Fibroblast of mammary gland (primary cell): ENCODE data around the gene TMPRSS6.

Source experiments
- DNase-seq: peaks from one replicate; pipeline ENCODE4 v3.0.0-alpha.2; 2010; ENCODE audit warnings: low read depth
- H3K4me3 ChIP-seq: 2 replicates; pipeline ENCODE4 v1.5.1; 2011; ENCODE audit warnings: low read depth, mild to moderate bottlenecking, low read length, moderate library complexity; ENCODE audit not compliant: control insufficient read depth
- TF ChIP-seq, protein P1 (sequence below): conservative IDR thresholded peaks from 2 replicates; pipeline ENCODE4 v1.5.1; 2011; ENCODE audit warnings: low read depth, low read length, inconsistent platforms; ENCODE audit not compliant: control insufficient read depth, insufficient read depth

The TMPRSS6 gene

DNA sequence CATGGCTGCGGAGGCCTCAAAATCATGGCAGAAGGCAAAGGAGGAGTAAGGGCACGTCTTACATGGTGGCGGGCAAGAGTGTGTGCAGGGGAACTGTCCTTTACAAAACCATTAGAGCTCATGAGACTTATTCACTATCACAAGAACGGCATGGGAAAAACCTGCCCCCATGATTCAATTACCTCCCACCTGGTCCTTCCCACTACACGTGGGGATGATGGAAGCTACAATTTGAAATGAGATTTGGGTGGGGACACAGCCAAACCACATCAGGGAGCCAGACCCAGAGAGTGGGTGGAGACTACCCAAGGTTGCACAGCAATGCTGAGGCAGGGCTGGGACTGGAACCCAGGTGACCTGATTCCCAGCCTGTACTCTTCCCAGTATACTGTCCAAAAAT, 8.6 kb upstream of the TMPRSS6 start:
- no peak for DNase-seq
- TF ChIP-seq, protein P1, sequence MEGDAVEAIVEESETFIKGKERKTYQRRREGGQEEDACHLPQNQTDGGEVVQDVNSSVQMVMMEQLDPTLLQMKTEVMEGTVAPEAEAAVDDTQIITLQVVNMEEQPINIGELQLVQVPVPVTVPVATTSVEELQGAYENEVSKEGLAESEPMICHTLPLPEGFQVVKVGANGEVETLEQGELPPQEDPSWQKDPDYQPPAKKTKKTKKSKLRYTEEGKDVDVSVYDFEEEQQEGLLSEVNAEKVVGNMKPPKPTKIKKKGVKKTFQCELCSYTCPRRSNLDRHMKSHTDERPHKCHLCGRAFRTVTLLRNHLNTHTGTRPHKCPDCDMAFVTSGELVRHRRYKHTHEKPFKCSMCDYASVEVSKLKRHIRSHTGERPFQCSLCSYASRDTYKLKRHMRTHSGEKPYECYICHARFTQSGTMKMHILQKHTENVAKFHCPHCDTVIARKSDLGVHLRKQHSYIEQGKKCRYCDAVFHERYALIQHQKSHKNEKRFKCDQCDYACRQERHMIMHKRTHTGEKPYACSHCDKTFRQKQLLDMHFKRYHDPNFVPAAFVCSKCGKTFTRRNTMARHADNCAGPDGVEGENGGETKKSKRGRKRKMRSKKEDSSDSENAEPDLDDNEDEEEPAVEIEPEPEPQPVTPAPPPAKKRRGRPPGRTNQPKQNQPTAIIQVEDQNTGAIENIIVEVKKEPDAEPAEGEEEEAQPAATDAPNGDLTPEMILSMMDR: no peak
- H3K4me3 ChIP-seq: no peak overlapping the region

GRCh38 chr22:37117092-37117491, 7.6 kb upstream of the TMPRSS6 start:
- TF ChIP-seq, protein P1: no peak
- no peak overlapping the region for H3K4me3 ChIP-seq
- DNase-seq: no peak

- DNase-seq: no peak
- TF ChIP-seq, protein P1: no peak
- H3K4me3 ChIP-seq: no peak overlapping the region
Observed at GRCh38 chr22:37115032-37115431, 5.5 kb upstream of the TMPRSS6 start.

GRCh38 chr22:37113757-37114156, 4.2 kb upstream of the TMPRSS6 start:
- no peak overlapping the region for H3K4me3 ChIP-seq
- TF ChIP-seq, protein P1: no peak
- DNase-seq: no peak

- TF ChIP-seq, protein P1: no peak
- no peak overlapping the region for H3K4me3 ChIP-seq
- no peak for DNase-seq
Observed at GRCh38 chr22:37112084-37112728, 2.7 kb upstream of the TMPRSS6 start.

GRCh38 chr22:37111156-37111717, 1.7 kb upstream of the TMPRSS6 start:
- TF ChIP-seq, protein P1: no peak
- no peak for DNase-seq
- H3K4me3 ChIP-seq: no peak overlapping the region
